ENCODE results near the gene RAB4B.
A peak's percentile ranks its signal among the peaks of the same experiment; 100 is the strongest.

RAB4B gene

GRCh38 chr19:40740747-40741146 lies 37.3 kb upstream of the RAB4B start:
- H3K27ac ChIP-seq (ENCODE audit: low read depth in 2 of 2, low read length in 2 of 2), result peak overlapping the region; percentile 1 to 22
- no peaks in the 10 kb centered on the region for H3K27me3 ChIP-seq (ENCODE audit: control insufficient read depth in 2 of 2, insufficient read depth in 2 of 2, low read length in 2 of 2)
- peaks cover 13 to 33% of the 10 kb centered on the region in 2 donors for H3K36me3 ChIP-seq (ENCODE audit: control insufficient read depth in 2 of 2, insufficient read depth in 2 of 2, low read length in 2 of 2)
- no peaks in the 10 kb centered on the region for H3K9me3 ChIP-seq (ENCODE audit: control insufficient read depth in 2 of 2, low read length in 2 of 2)
- H3K4me3 ChIP-seq (ENCODE audit: low read length in 2 of 2), result no peak overlapping the region
- H3K9ac ChIP-seq (ENCODE audit: low read depth in 1 of 2, low read length in 2 of 2), result no peak overlapping the region
- H3K4me1 ChIP-seq (ENCODE audit: control insufficient read depth in 2 of 2, insufficient read depth in 2 of 2, low read length in 2 of 2), result peaks cover 2% of the 10 kb centered on the region in 2 donors

DNA sequence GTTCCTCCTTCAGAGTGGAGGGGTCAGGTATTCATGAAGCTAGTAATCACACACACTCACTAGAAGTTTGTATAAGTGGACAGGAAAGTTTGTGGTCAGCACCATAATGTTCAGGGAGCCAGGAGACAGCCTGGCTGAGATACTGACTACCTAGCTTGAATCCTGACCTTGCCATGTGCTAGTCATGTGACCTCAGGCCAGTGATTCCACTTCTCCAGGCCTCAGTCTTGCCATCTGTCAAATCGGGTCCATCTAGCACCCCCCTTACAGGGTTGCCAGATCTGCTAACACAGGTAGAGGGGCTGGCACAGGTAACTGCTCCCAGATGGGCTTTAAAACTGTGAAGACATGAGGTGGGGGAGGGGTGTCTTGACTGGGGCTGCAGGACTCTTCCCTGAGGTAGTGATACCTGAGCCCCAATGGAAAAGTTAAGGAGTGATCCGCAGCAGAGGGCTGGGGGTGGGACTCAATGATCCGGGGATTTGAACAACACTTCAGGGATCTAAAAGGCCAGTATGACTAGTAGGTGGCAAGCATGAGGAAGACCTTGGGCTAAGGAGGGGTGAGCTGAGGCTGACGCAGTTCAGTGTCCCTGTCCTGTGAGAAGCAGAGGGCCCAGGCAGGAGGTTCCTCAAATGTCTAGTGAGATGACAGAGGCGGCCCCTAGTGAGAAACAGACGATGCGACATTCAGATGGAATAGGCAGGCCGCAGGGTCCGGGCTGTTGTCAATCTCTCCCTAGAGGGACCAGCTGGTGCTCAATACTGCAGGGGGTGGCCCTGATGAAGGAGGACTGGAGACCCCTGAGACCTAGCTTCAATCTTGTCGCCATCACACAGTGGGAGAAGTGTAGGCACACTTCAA lies 36.3 kb upstream of the RAB4B start:
- no peaks in the 10 kb centered on the region for H3K27me3 ChIP-seq (ENCODE audit: control insufficient read depth in 2 of 2, insufficient read depth in 2 of 2, low read length in 2 of 2)
- no peak overlapping the region for H3K9ac ChIP-seq (ENCODE audit: low read depth in 1 of 2, low read length in 2 of 2)
- H3K27ac ChIP-seq (ENCODE audit: low read depth in 2 of 2, low read length in 2 of 2), result no peak overlapping the region
- H3K4me1 ChIP-seq (ENCODE audit: control insufficient read depth in 2 of 2, insufficient read depth in 2 of 2, low read length in 2 of 2), result peaks cover 0 to 2% of the 10 kb centered on the region in 2 donors
- no peaks in the 10 kb centered on the region for H3K9me3 ChIP-seq (ENCODE audit: control insufficient read depth in 2 of 2, low read length in 2 of 2)
- peaks cover 13 to 32% of the 10 kb centered on the region in 2 donors for H3K36me3 ChIP-seq (ENCODE audit: control insufficient read depth in 2 of 2, insufficient read depth in 2 of 2, low read length in 2 of 2)
- H3K4me3 ChIP-seq (ENCODE audit: low read length in 2 of 2), result no peak overlapping the region

DNA sequence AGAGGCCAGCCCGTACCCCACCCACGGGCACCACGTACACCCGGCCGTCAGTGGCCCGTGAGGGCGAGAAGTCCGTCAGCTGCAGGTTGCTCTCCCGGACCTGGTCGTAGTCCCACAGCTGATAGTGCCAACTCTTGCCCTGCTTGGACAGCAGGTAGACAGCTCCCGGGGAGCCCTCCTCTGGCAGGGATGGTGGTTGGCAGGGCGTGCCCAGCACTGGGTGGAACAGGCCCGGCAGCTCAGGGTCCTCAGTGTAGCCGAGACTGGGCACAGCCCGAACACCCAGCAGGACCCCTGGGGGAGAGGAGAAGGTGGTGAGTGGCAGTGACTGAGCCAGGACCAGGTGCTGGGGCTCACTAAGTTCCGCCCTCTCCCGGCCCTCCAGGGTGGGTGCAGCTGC lies 35.6 kb upstream of the RAB4B start:
- Histone ChIP-seq H3K9ac (ENCODE audit: low read depth in 1 of 2, low read length in 2 of 2) (no peak overlapping the region), H3K9me3 (ENCODE audit: control insufficient read depth in 2 of 2, low read length in 2 of 2) (no peaks in the 10 kb centered on the region), H3K36me3 (ENCODE audit: control insufficient read depth in 2 of 2, insufficient read depth in 2 of 2, low read length in 2 of 2) (peaks cover 6 to 25% of the 10 kb centered on the region in 2 donors), H3K27ac (ENCODE audit: low read depth in 2 of 2, low read length in 2 of 2) (no peak overlapping the region), H3K4me1 (ENCODE audit: control insufficient read depth in 2 of 2, insufficient read depth in 2 of 2, low read length in 2 of 2) (peaks cover 0 to 2% of the 10 kb centered on the region in 2 donors), H3K4me3 (ENCODE audit: low read length in 2 of 2) (no peak overlapping the region), H3K27me3 (ENCODE audit: control insufficient read depth in 2 of 2, insufficient read depth in 2 of 2, low read length in 2 of 2) (no peaks in the 10 kb centered on the region)

DNA sequence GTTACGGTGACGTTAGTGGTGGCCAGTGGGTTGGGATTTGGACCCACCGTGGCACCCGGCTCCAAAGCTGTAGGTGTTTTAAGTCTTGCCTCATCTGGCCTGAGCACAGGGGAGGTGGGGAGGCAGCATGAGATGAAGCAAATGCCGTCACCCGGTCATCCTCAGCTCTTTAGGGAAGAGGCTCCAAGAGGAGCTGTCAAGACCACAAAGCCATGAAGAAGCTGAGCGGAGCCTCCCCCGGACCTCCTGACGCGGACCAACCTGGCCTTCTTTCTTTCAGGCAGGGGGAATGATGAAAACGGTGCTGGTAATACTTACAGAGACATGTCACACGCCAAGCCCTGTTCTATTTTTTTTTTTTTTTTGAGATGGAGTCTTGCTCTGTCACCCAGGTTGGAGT lies 35.2 kb upstream of the RAB4B start:
- H3K27me3 ChIP-seq (ENCODE audit: control insufficient read depth in 2 of 2, insufficient read depth in 2 of 2, low read length in 2 of 2), result no peaks in the 10 kb centered on the region

GRCh38 chr19:40743926-40744325 lies 34.1 kb upstream of the RAB4B start:
- no peak overlapping the region for H3K9ac ChIP-seq (ENCODE audit: low read depth in 1 of 2, low read length in 2 of 2)
- peaks cover 0 to 2% of the 10 kb centered on the region in 2 donors for H3K4me1 ChIP-seq (ENCODE audit: control insufficient read depth in 2 of 2, insufficient read depth in 2 of 2, low read length in 2 of 2)
- H3K27me3 ChIP-seq (ENCODE audit: control insufficient read depth in 2 of 2, insufficient read depth in 2 of 2, low read length in 2 of 2), result no peaks in the 10 kb centered on the region
- peaks cover 4 to 16% of the 10 kb centered on the region in 2 donors for H3K36me3 ChIP-seq (ENCODE audit: control insufficient read depth in 2 of 2, insufficient read depth in 2 of 2, low read length in 2 of 2)
- no peak overlapping the region for H3K4me3 ChIP-seq (ENCODE audit: low read length in 2 of 2)
- H3K9me3 ChIP-seq (ENCODE audit: control insufficient read depth in 2 of 2, low read length in 2 of 2), result no peaks in the 10 kb centered on the region
- H3K27ac ChIP-seq (ENCODE audit: low read depth in 2 of 2, low read length in 2 of 2), result no peak overlapping the region

More for the DNA sequence above, 35.2 kb upstream of the RAB4B start:
- peaks cover 0 to 2% of the 10 kb centered on the region in 2 donors for H3K4me1 ChIP-seq (ENCODE audit: control insufficient read depth in 2 of 2, insufficient read depth in 2 of 2, low read length in 2 of 2)
- no peak overlapping the region for H3K4me3 ChIP-seq (ENCODE audit: low read length in 2 of 2)
- H3K9me3 ChIP-seq (ENCODE audit: control insufficient read depth in 2 of 2, low read length in 2 of 2), result no peaks in the 10 kb centered on the region
- no peak overlapping the region for H3K9ac ChIP-seq (ENCODE audit: low read depth in 1 of 2, low read length in 2 of 2)
- no peak overlapping the region for H3K27ac ChIP-seq (ENCODE audit: low read depth in 2 of 2, low read length in 2 of 2)
- peaks cover 4 to 22% of the 10 kb centered on the region in 2 donors for H3K36me3 ChIP-seq (ENCODE audit: control insufficient read depth in 2 of 2, insufficient read depth in 2 of 2, low read length in 2 of 2)

GRCh38 chr19:40744554-40745401 lies 33.3 kb upstream of the RAB4B start:
- Histone ChIP-seq H3K27me3 (ENCODE audit: control insufficient read depth in 2 of 2, insufficient read depth in 2 of 2, low read length in 2 of 2) (no peaks in the 10 kb centered on the region), H3K36me3 (ENCODE audit: control insufficient read depth in 2 of 2, insufficient read depth in 2 of 2, low read length in 2 of 2) (peaks cover 4 to 8% of the 10 kb centered on the region in 2 donors), H3K9me3 (ENCODE audit: control insufficient read depth in 2 of 2, low read length in 2 of 2) (no peaks in the 10 kb centered on the region), H3K4me1 (ENCODE audit: control insufficient read depth in 2 of 2, insufficient read depth in 2 of 2, low read length in 2 of 2) (peaks cover 6 to 7% of the 10 kb centered on the region in 2 donors), H3K27ac (ENCODE audit: low read depth in 2 of 2, low read length in 2 of 2) (no peak overlapping the region), H3K9ac (ENCODE audit: low read depth in 1 of 2, low read length in 2 of 2) (no peak overlapping the region), H3K4me3 (ENCODE audit: low read length in 2 of 2) (no peak overlapping the region)

GRCh38 chr19:40745402-40745780 lies 32.7 kb upstream of the RAB4B start:
- peaks cover 4% of the 10 kb centered on the region in 2 donors for H3K36me3 ChIP-seq (ENCODE audit: control insufficient read depth in 2 of 2, insufficient read depth in 2 of 2, low read length in 2 of 2)
- no peak overlapping the region for H3K9ac ChIP-seq (ENCODE audit: low read depth in 1 of 2, low read length in 2 of 2)
- no peak overlapping the region for H3K27ac ChIP-seq (ENCODE audit: low read depth in 2 of 2, low read length in 2 of 2)
- no peak overlapping the region for H3K4me3 ChIP-seq (ENCODE audit: low read length in 2 of 2)
- no peaks in the 10 kb centered on the region for H3K27me3 ChIP-seq (ENCODE audit: control insufficient read depth in 2 of 2, insufficient read depth in 2 of 2, low read length in 2 of 2)
- peaks cover 6 to 11% of the 10 kb centered on the region in 2 donors for H3K4me1 ChIP-seq (ENCODE audit: control insufficient read depth in 2 of 2, insufficient read depth in 2 of 2, low read length in 2 of 2)
- no peaks in the 10 kb centered on the region for H3K9me3 ChIP-seq (ENCODE audit: control insufficient read depth in 2 of 2, low read length in 2 of 2)

DNA sequence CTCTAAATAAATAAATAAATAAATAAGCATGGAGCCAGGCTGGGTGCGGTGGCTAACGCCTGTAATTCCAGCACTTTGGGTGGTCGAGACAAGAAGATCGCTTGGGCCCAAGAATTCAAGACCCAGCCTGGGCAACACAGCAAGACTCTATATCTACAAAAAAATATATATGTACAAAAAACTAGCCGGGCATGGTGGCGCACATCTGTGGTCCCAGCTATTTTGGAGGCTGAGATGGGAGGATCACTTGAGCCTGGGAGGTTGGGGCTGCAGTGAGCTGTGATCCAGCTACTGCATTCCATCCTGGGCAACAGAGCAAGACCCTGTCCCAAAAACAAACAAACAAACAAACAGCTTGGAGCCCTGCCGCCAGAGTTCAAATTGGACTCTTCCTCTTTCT lies 30.5 kb upstream of the RAB4B start:
- H3K27ac ChIP-seq (ENCODE audit: low read depth in 2 of 2, low read length in 2 of 2), result no peak overlapping the region
- no peaks in the 10 kb centered on the region for H3K27me3 ChIP-seq (ENCODE audit: control insufficient read depth in 2 of 2, insufficient read depth in 2 of 2, low read length in 2 of 2)
- no peaks in the 10 kb centered on the region for H3K9me3 ChIP-seq (ENCODE audit: control insufficient read depth in 2 of 2, low read length in 2 of 2)
- H3K4me1 ChIP-seq (ENCODE audit: control insufficient read depth in 2 of 2, insufficient read depth in 2 of 2, low read length in 2 of 2), result peaks cover 6 to 18% of the 10 kb centered on the region in 2 donors
- no peak overlapping the region for H3K4me3 ChIP-seq (ENCODE audit: low read length in 2 of 2)
- no peak overlapping the region for H3K9ac ChIP-seq (ENCODE audit: low read depth in 1 of 2, low read length in 2 of 2)
- H3K36me3 ChIP-seq (ENCODE audit: control insufficient read depth in 2 of 2, insufficient read depth in 2 of 2, low read length in 2 of 2), result peaks cover 0 to 2% of the 10 kb centered on the region in 2 donors

- Histone ChIP-seq H3K36me3 (ENCODE audit: control insufficient read depth in 2 of 2, insufficient read depth in 2 of 2, low read length in 2 of 2) (no peaks in the 10 kb centered on the region), H3K9me3 (ENCODE audit: control insufficient read depth in 2 of 2, low read length in 2 of 2) (no peaks in the 10 kb centered on the region), H3K27me3 (ENCODE audit: control insufficient read depth in 2 of 2, insufficient read depth in 2 of 2, low read length in 2 of 2) (no peaks in the 10 kb centered on the region), H3K27ac (ENCODE audit: low read depth in 2 of 2, low read length in 2 of 2) (peak within 1 kb of the TSS; percentile 96 to 98), H3K4me1 (ENCODE audit: control insufficient read depth in 2 of 2, insufficient read depth in 2 of 2, low read length in 2 of 2) (peaks cover 18 to 39% of the 10 kb centered on the region in 2 donors), H3K4me3 (ENCODE audit: low read length in 2 of 2) (peak within 1 kb of the TSS; percentile 92 to 98), H3K9ac (ENCODE audit: low read depth in 1 of 2, low read length in 2 of 2) (peak within 1 kb of the TSS; percentile 83 to 95)
These were observed 27.8 kb upstream of the RAB4B start, which contains the start of gene ACTMAP for GRCh38 chr19:40750058-40750873. Gene ACTMAP, minus strand, starts transcription at chr19:40750477. Its CDS starts 674 bp downstream, at chr19:40749803.
